Endothelial cell of umbilical vein (primary cell): ENCODE results near the gene DDX42.

Experiments
- EZH2 ChIP-seq: IDR thresholded peaks from 2 replicates; pipeline ENCODE4 v1.6.1; 2012; ENCODE audit warnings: borderline replicate concordance, low read depth, mild to moderate bottlenecking, moderate library complexity, low read length, inconsistent platforms; ENCODE audit not compliant: severe bottlenecking
- POLR2A ChIP-seq: IDR thresholded peaks from 2 replicates; pipeline ENCODE4 v1.6.1; 2012; ENCODE audit warnings: low read depth, mild to moderate bottlenecking, control low read depth, low read length
- POLR2AphosphoS5 ChIP-seq: IDR thresholded peaks from 2 replicates; pipeline ENCODE4 v1.6.1; 2012; ENCODE audit warnings: low read depth, mild to moderate bottlenecking, control low read depth, low read length, moderate library complexity; ENCODE audit not compliant: insufficient read depth
- TF ChIP-seq, protein P1 (sequence below), 2 donors: IDR thresholded peaks; 1 replicate in 1 of 2; 2 replicates in 1 of 2; pipeline ENCODE4 v1.5.1; 2011; ENCODE audit warnings: low read length in 2 of 2, mild to moderate bottlenecking in 2 of 2, moderate library complexity in 2 of 2, control low read depth in 1 of 2, inconsistent platforms in 1 of 2, low read depth in 1 of 2; ENCODE audit not compliant: insufficient read depth in 1 of 2; ENCODE audit errors: extremely low read depth in 1 of 2

DNA sequence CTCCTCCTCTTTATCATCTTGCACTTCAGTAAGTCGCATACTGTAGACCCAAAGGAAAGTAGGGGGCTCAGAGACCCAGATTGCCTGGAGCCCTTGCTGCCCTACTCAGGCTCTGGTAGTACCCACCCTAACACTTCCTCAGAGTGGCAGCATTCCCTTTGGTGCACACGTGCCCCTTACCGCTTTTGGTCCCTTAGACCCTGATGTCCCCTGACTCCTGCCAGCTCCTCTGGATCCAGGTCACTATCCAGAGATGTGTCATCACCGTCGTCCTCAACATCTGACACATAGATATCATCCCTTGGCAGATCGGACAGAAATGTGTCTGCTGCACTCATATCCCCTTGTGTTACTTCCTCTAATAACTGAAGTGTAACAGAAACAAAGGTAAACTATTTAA is 47.8 kb downstream of the DDX42 start:
- TF ChIP-seq, protein P1, sequence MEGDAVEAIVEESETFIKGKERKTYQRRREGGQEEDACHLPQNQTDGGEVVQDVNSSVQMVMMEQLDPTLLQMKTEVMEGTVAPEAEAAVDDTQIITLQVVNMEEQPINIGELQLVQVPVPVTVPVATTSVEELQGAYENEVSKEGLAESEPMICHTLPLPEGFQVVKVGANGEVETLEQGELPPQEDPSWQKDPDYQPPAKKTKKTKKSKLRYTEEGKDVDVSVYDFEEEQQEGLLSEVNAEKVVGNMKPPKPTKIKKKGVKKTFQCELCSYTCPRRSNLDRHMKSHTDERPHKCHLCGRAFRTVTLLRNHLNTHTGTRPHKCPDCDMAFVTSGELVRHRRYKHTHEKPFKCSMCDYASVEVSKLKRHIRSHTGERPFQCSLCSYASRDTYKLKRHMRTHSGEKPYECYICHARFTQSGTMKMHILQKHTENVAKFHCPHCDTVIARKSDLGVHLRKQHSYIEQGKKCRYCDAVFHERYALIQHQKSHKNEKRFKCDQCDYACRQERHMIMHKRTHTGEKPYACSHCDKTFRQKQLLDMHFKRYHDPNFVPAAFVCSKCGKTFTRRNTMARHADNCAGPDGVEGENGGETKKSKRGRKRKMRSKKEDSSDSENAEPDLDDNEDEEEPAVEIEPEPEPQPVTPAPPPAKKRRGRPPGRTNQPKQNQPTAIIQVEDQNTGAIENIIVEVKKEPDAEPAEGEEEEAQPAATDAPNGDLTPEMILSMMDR (IDR thresholded peaks at IDR 0.05; ENCODE audit: extremely low read depth in 1 of 2, insufficient read depth in 1 of 2, low read depth in 1 of 2, low read length in 2 of 2), result no peak
- TF ChIP-seq EZH2 (no peak), POLR2AphosphoS5 (no peak), POLR2A (no peak)
